Activated CD8-positive, alpha-beta T cell treated with anti-CD3 and anti-CD28 coated beads, Interleukin-2, amount 10 ng/mL, durations not matched to agents 7 days and 5 days (primary cell): Measurements from ENCODE around the gene SMYD2. TPM values are rescaled to one million over a fixed set of nuclear protein-coding genes. Genes with fewer than 3 reads are reported as not detected.

Experiments
- ATAC-seq: fragments of 150-1000 bp; cut with Tn5 transposase; one replicate; pipeline ENCODE4 v1.10.0; 2021; ENCODE audit warnings: moderate library complexity
- CTCF ChIA-PET: fragments of 350-600 bp; sonication (Branson Sonifier 250); formaldehyde crosslinking; loops from one replicate; lab custom pipeline; 2021; ENCODE audit warnings: antibody characterized with exemption; lab: Charles Lee
- POLR2A ChIA-PET: fragments of 350-600 bp; sonication (Branson Sonifier 250); formaldehyde crosslinking; loops from one replicate; lab custom pipeline; 2021; ENCODE audit warnings: antibody characterized with exemption; lab: Charles Lee
- DNase-seq: peaks from one replicate; pipeline ENCODE4 v3.0.0-alpha.2; 2020
- H3K27ac Mint-ChIP-seq: one replicate; pipeline ENCODE4 v1.8.0; 2021; ENCODE audit warnings: mild to moderate bottlenecking, mixed read lengths
- H3K27me3 Mint-ChIP-seq: one replicate; pipeline ENCODE4 v1.8.0; 2021; ENCODE audit warnings: low read depth, mixed read lengths
- H3K36me3 Mint-ChIP-seq: one replicate; pipeline ENCODE4 v1.8.0; 2021; ENCODE audit warnings: low read depth, mixed read lengths
- H3K4me1 Mint-ChIP-seq: one replicate; pipeline ENCODE4 v1.8.0; 2021; ENCODE audit warnings: low read depth, mixed read lengths
- H3K4me3 Mint-ChIP-seq: one replicate; pipeline ENCODE4 v1.8.0; 2021; ENCODE audit warnings: mild to moderate bottlenecking, mixed read lengths
- H3K9me3 Mint-ChIP-seq: one replicate; pipeline ENCODE4 v1.8.0; 2022; ENCODE audit warnings: mixed read lengths; ENCODE audit not compliant: insufficient read depth
- total RNA-seq, 2 experiments: library from RNA; stranded (reverse); gene quantifications; one replicate each; pipeline ENCODE4 v1.2.3, GENCODE V29; 2021

SMYD2 gene
- total RNA-seq, 2 experiments from 2014 or later: 37.2 to 38.4 TPM

- H3K27me3 Mint-ChIP-seq: peaks cover 20% of the 10 kb centered on the region
- ChIA-PET CTCF (interaction anchor here (1.2 to 9.9 kb wide), 2 partner anchors 16 to 73 kb away, joined by 3 to 486 read pairs; no protein-coding TSS in a partner anchor), POLR2A (no interaction called here)
- no peaks in the 10 kb centered on the region for H3K36me3 Mint-ChIP-seq
- DNase-seq (no peak), ATAC-seq (no peak)
- no peaks in the 10 kb centered on the region for H3K9me3 Mint-ChIP-seq
- H3K4me3 Mint-ChIP-seq: no peak overlapping the region
- H3K4me1 Mint-ChIP-seq: peaks cover 12% of the 10 kb centered on the region
- no peak overlapping the region for H3K27ac Mint-ChIP-seq
Measured at GRCh38 chr1:214255509-214255908, 25.4 kb upstream of the SMYD2 start.

- Mint-ChIP-seq H3K4me1 (peaks cover 20% of the 10 kb centered on the region), H3K27me3 (peaks cover 43% of the 10 kb centered on the region), H3K36me3 (no peaks in the 10 kb centered on the region), H3K9me3 (no peaks in the 10 kb centered on the region), H3K27ac (no peak overlapping the region), H3K4me3 (no peak overlapping the region)
- DNase-seq: no peak
- POLR2A ChIA-PET: no interaction called here
- CTCF ChIA-PET: interaction anchor here (1.0 to 9.9 kb wide), 6 partner anchors 19 to 91 kb away, joined by 3 to 486 read pairs (median 35); partner anchors contain the start of gene SMYD2
- peak; percentile 21 for ATAC-seq
Measured at GRCh38 chr1:214259353-214259977, 21.5 kb upstream of the SMYD2 start.

- Mint-ChIP-seq H3K36me3 (no peaks in the 10 kb centered on the region), H3K4me3 (no peak overlapping the region), H3K27me3 (peaks cover 49% of the 10 kb centered on the region), H3K4me1 (peaks cover 20% of the 10 kb centered on the region), H3K27ac (no peak overlapping the region), H3K9me3 (no peaks in the 10 kb centered on the region)
- ChIA-PET CTCF (interaction anchor here (0.7 to 9.9 kb wide), 43 partner anchors 10 to 400 kb away, joined by 3 to 486 read pairs (median 6); partner anchors contain the start of gene SMYD2), POLR2A (interaction anchor here (0.6 to 1.5 kb wide), 3 partner anchors 20 to 76 kb away, joined by 3 to 4 read pairs (median 4); partner anchors contain the start of gene SMYD2)
- DNase-seq (no peak), ATAC-seq (no peak)
Measured at GRCh38 chr1:214260561-214261205, 20.3 kb upstream of the SMYD2 start.

GRCh38 chr1:214261206-214262123 lies 19.5 kb upstream of the SMYD2 start:
- H3K4me1 Mint-ChIP-seq: peaks cover 20% of the 10 kb centered on the region
- POLR2A ChIA-PET: interaction anchor here (0.6 to 1.5 kb wide), 3 partner anchors 19 to 75 kb away, joined by 3 to 4 read pairs (median 4); partner anchors contain the start of gene SMYD2
- H3K27me3 Mint-ChIP-seq: peaks cover 49% of the 10 kb centered on the region
- peak; percentile 88 for DNase-seq
- no peak overlapping the region for H3K4me3 Mint-ChIP-seq
- CTCF ChIA-PET: interaction anchor here (0.6 to 9.9 kb wide), 48 partner anchors 10 to 399 kb away, joined by 3 to 486 read pairs (median 6); partner anchors contain the start of genes CENPF and SMYD2
- H3K27ac Mint-ChIP-seq: no peak overlapping the region
- no peaks in the 10 kb centered on the region for H3K36me3 Mint-ChIP-seq
- H3K9me3 Mint-ChIP-seq: no peaks in the 10 kb centered on the region
- ATAC-seq: peak; percentile 96

GRCh38 chr1:214264196-214264595 lies 16.8 kb upstream of the SMYD2 start:
- no peak overlapping the region for H3K27ac Mint-ChIP-seq
- ChIA-PET CTCF (interaction anchor here (9.9 kb wide), 1 partner anchor 65 kb away, joined by 486 read pairs; no protein-coding TSS in a partner anchor), POLR2A (no interaction called here)
- no peaks in the 10 kb centered on the region for H3K9me3 Mint-ChIP-seq
- no peaks in the 10 kb centered on the region for H3K36me3 Mint-ChIP-seq
- no peak overlapping the region for H3K4me3 Mint-ChIP-seq
- no peak for DNase-seq
- peaks cover 42% of the 10 kb centered on the region for H3K27me3 Mint-ChIP-seq
- H3K4me1 Mint-ChIP-seq: peaks cover 17% of the 10 kb centered on the region
- no peak for ATAC-seq

- Mint-ChIP-seq H3K4me3 (no peak overlapping the region), H3K27me3 (peaks cover 42% of the 10 kb centered on the region), H3K27ac (no peak overlapping the region), H3K9me3 (no peaks in the 10 kb centered on the region), H3K36me3 (no peaks in the 10 kb centered on the region), H3K4me1 (peaks cover 9% of the 10 kb centered on the region)
- POLR2A ChIA-PET: no interaction called here
- ATAC-seq (no peak), DNase-seq (no peak)
- CTCF ChIA-PET: interaction anchor here (9.9 kb wide), 1 partner anchor 64 kb away, joined by 486 read pairs; no protein-coding TSS in a partner anchor
Measured at GRCh38 chr1:214264976-214265375, 16.0 kb upstream of the SMYD2 start.

- DNase-seq (no peak), ATAC-seq (no peak)
- no peak overlapping the region for H3K4me3 Mint-ChIP-seq
- ChIA-PET POLR2A (no interaction called here), CTCF (interaction anchor here (0.7 to 4.8 kb wide), 7 partner anchors 9 to 71 kb away, joined by 3 to 48 read pairs (median 6); no protein-coding TSS in a partner anchor)
- H3K27me3 Mint-ChIP-seq: peaks cover 39% of the 10 kb centered on the region
- peaks cover 4% of the 10 kb centered on the region for H3K4me1 Mint-ChIP-seq
- H3K27ac Mint-ChIP-seq: no peak overlapping the region
- no peaks in the 10 kb centered on the region for H3K36me3 Mint-ChIP-seq
- H3K9me3 Mint-ChIP-seq: no peaks in the 10 kb centered on the region
Measured at GRCh38 chr1:214270097-214270650, 10.8 kb upstream of the SMYD2 start.

- H3K4me1 Mint-ChIP-seq: peaks cover 4% of the 10 kb centered on the region
- peaks cover 36% of the 10 kb centered on the region for H3K27me3 Mint-ChIP-seq
- ATAC-seq: no peak
- no peak overlapping the region for H3K4me3 Mint-ChIP-seq
- H3K27ac Mint-ChIP-seq: no peak overlapping the region
- no peaks in the 10 kb centered on the region for H3K36me3 Mint-ChIP-seq
- DNase-seq: no peak
- POLR2A ChIA-PET: no interaction called here
- H3K9me3 Mint-ChIP-seq: no peaks in the 10 kb centered on the region
- CTCF ChIA-PET: interaction anchor here (0.6 to 4.8 kb wide), 10 partner anchors 10 to 61 kb away, joined by 3 to 48 read pairs (median 4); no protein-coding TSS in a partner anchor
Measured at GRCh38 chr1:214271174-214271858, 9.6 kb upstream of the SMYD2 start.

GRCh38 chr1:214271995-214272731 lies 8.8 kb upstream of the SMYD2 start:
- H3K27me3 Mint-ChIP-seq: peaks cover 36% of the 10 kb centered on the region
- no peak for ATAC-seq
- H3K4me1 Mint-ChIP-seq: peaks cover 4% of the 10 kb centered on the region
- ChIA-PET POLR2A (no interaction called here), CTCF (interaction anchor here (0.6 to 4.8 kb wide), 8 partner anchors 11 to 61 kb away, joined by 3 to 48 read pairs (median 4); no protein-coding TSS in a partner anchor)
- no peak for DNase-seq
- H3K9me3 Mint-ChIP-seq: no peaks in the 10 kb centered on the region
- H3K27ac Mint-ChIP-seq: no peak overlapping the region
- H3K4me3 Mint-ChIP-seq: no peak overlapping the region
- no peaks in the 10 kb centered on the region for H3K36me3 Mint-ChIP-seq

GRCh38 chr1:214272964-214273533 lies 7.9 kb upstream of the SMYD2 start:
- CTCF ChIA-PET: interaction anchor here (4.4 to 4.8 kb wide), 3 partner anchors 11 to 60 kb away, joined by 22 to 48 read pairs (median 46); no protein-coding TSS in a partner anchor

More at GRCh38 chr1:214272964-214273533, 7.9 kb upstream of the SMYD2 start:
- no peaks in the 10 kb centered on the region for H3K9me3 Mint-ChIP-seq
- ATAC-seq (no peak), DNase-seq (no peak)
- peaks cover 4% of the 10 kb centered on the region for H3K4me1 Mint-ChIP-seq
- H3K4me3 Mint-ChIP-seq: no peak overlapping the region
- no peaks in the 10 kb centered on the region for H3K36me3 Mint-ChIP-seq
- H3K27ac Mint-ChIP-seq: no peak overlapping the region
- peaks cover 33% of the 10 kb centered on the region for H3K27me3 Mint-ChIP-seq
- POLR2A ChIA-PET: no interaction called here
